Natural killer cell (primary cell): ENCODE measurements around the gene SMARCB1. TPM values are rescaled to one million over a fixed set of nuclear protein-coding genes. Genes with fewer than 3 reads are reported as not detected.

ENCODE experiments used
- ATAC-seq, 3 donors: fragments of 150-1000 bp in 2 of 3; fragments of 200-7000 bp in 1 of 3; cut with Tn5 transposase; 1 replicate in 1 of 3; 2 replicates in 2 of 3; pipeline ENCODE4 v1.10.0; 2021; ENCODE audit warnings: mild to moderate bottlenecking in 2 of 3, moderate library complexity in 2 of 3
- DNase-seq, 2 donors: peaks; one replicate each; pipeline versions ENCODE4 v3.0.0 to v3.0.0-alpha.2; 2013 to 2021; ENCODE audit warnings: mixed read lengths in 1 of 2
- H3K27ac ChIP-seq: one replicate; pipeline ENCODE4 v1.5.1; 2013; ENCODE audit warnings: mild to moderate bottlenecking, low read length
- H3K27me3 ChIP-seq: one replicate; pipeline ENCODE4 v1.6.1; 2013; ENCODE audit warnings: low read length; ENCODE audit not compliant: control insufficient read depth, insufficient read depth
- H3K36me3 ChIP-seq: one replicate; pipeline ENCODE4 v1.6.1; 2013; ENCODE audit warnings: low read length; ENCODE audit not compliant: control insufficient read depth, insufficient read depth
- H3K4me1 ChIP-seq: one replicate; pipeline ENCODE4 v1.6.1; 2013; ENCODE audit warnings: low read length; ENCODE audit not compliant: control insufficient read depth, insufficient read depth
- H3K4me3 ChIP-seq: one replicate; pipeline ENCODE4 v1.5.1; 2013; ENCODE audit warnings: low read length
- H3K9me3 ChIP-seq: one replicate; pipeline ENCODE4 v1.6.1; 2013; ENCODE audit warnings: low read length; ENCODE audit not compliant: control insufficient read depth, insufficient read depth
- H3K27ac Mint-ChIP-seq, 2 donors: one replicate each; pipeline ENCODE4 v1.8.0; 2022; ENCODE audit warnings: mild to moderate bottlenecking in 2 of 2, mixed read lengths in 2 of 2, moderate library complexity in 1 of 2
- H3K27me3 Mint-ChIP-seq, 2 donors: one replicate each; pipeline ENCODE4 v1.8.0; 2022; ENCODE audit warnings: low read depth in 2 of 2, mixed read lengths in 2 of 2
- H3K36me3 Mint-ChIP-seq: one replicate; pipeline ENCODE4 v1.8.0; 2022; ENCODE audit warnings: mixed read lengths
- H3K4me1 Mint-ChIP-seq, 2 donors: one replicate each; pipeline ENCODE4 v1.8.0; 2022; ENCODE audit warnings: mixed read lengths in 2 of 2
- H3K4me3 Mint-ChIP-seq: one replicate; pipeline ENCODE4 v1.8.0; 2022; ENCODE audit warnings: mild to moderate bottlenecking, moderate library complexity, mixed read lengths
- H3K9me3 Mint-ChIP-seq, 2 donors: one replicate each; pipeline ENCODE4 v1.8.0; 2022; ENCODE audit warnings: mixed read lengths in 2 of 2
- CTCF ChIP-seq: fragments of 200-600 bp; IDR thresholded peaks from one replicate; pipeline ENCODE4 v1.8.0; 2022; ENCODE audit warnings: antibody characterized with exemption
- WGBS: methylation state at CpG from one replicate; pipeline ENCODE4 v1.1.7; 2013; ENCODE audit warnings: missing lambda C conversion rate; ENCODE audit not compliant: insufficient coverage; 5-methylcytosine and 5-hydroxymethylcytosine counted together
- intact Hi-C: fragments of 100-400 bp; cut with micrococcal nuclease; formaldehyde crosslinking; loops from one replicate; pipeline ENCODE4 v1.14.2; 2022
- total RNA-seq, 4 donors: library from RNA; stranded (reverse); fragments of 120-200 nt in 1 of 4; gene quantifications; one replicate each; pipeline versions ENCODE4 v1.2.3 to v1.2.4, GENCODE V29; 2013 to 2022

SMARCB1 gene
- total RNA-seq, 3 donors from 2014 or later (not counting 1 experiment from before 2014, with no cell fraction given) = 56.3 to 76.9 (median 69.8) TPM

GRCh38 chr22:23779083-23779482 is 7.7 kb upstream of the SMARCB1 start:
- ATAC-seq (no peak), DNase-seq (no peak)
- no peak for TF ChIP-seq CTCF
- no peaks in the 10 kb centered on the region for H3K36me3 Mint-ChIP-seq
- no peak overlapping the region for H3K4me3 Mint-ChIP-seq
- H3K4me1 ChIP-seq = peaks cover 10% of the 10 kb centered on the region
- no peak overlapping the region for H3K27ac ChIP-seq
- H3K36me3 ChIP-seq = no peaks in the 10 kb centered on the region
- H3K27ac Mint-ChIP-seq = no peak overlapping the region
- H3K9me3 Mint-ChIP-seq = no peaks in the 10 kb centered on the region
- no peaks in the 10 kb centered on the region for H3K9me3 ChIP-seq
- intact Hi-C loops = no loop called here
- no peaks in the 10 kb centered on the region for H3K27me3 Mint-ChIP-seq
- peaks cover under 1 to 1% of the 10 kb centered on the region in 2 donors for H3K4me1 Mint-ChIP-seq
- WGBS = 92% methylated on average over 16 of the region's 16 CpGs
- no peaks in the 10 kb centered on the region for H3K27me3 ChIP-seq
- no peak overlapping the region for H3K4me3 ChIP-seq

GRCh38 chr22:23779731-23780130 is 7.0 kb upstream of the SMARCB1 start:
- WGBS = 91% methylated on average over 5 of the region's 5 CpGs
- intact Hi-C loops = no loop called here
- no peaks in the 10 kb centered on the region for H3K36me3 Mint-ChIP-seq
- Histone ChIP-seq H3K27ac (no peak overlapping the region), H3K36me3 (no peaks in the 10 kb centered on the region), H3K27me3 (no peaks in the 10 kb centered on the region), H3K4me3 (no peak overlapping the region), H3K9me3 (no peaks in the 10 kb centered on the region), H3K4me1 (peaks cover 17% of the 10 kb centered on the region)
- no peaks in the 10 kb centered on the region for H3K27me3 Mint-ChIP-seq
- no peak overlapping the region for H3K27ac Mint-ChIP-seq
- no peak overlapping the region for H3K4me3 Mint-ChIP-seq
- no peak for ATAC-seq
- H3K9me3 Mint-ChIP-seq = no peaks in the 10 kb centered on the region
- H3K4me1 Mint-ChIP-seq = peaks cover 6 to 7% of the 10 kb centered on the region in 2 donors
- TF ChIP-seq CTCF = no peak
- no peak for DNase-seq

GRCh38 chr22:23780146-23780748 is 6.5 kb upstream of the SMARCB1 start:
- H3K27ac ChIP-seq = no peak overlapping the region
- peaks cover 6 to 7% of the 10 kb centered on the region in 2 donors for H3K4me1 Mint-ChIP-seq
- intact Hi-C loops = no loop called here
- 92% methylated on average over 20 of the region's 20 CpGs for WGBS
- ATAC-seq (no peak), DNase-seq (no peak)
- H3K27ac Mint-ChIP-seq = no peak overlapping the region
- peaks cover 17% of the 10 kb centered on the region for H3K4me1 ChIP-seq
- TF ChIP-seq CTCF = no peak
- no peak overlapping the region for H3K4me3 ChIP-seq
- no peaks in the 10 kb centered on the region for H3K36me3 Mint-ChIP-seq
- no peaks in the 10 kb centered on the region for H3K9me3 ChIP-seq
- no peaks in the 10 kb centered on the region for H3K36me3 ChIP-seq
- H3K4me3 Mint-ChIP-seq = no peak overlapping the region
- no peaks in the 10 kb centered on the region for H3K9me3 Mint-ChIP-seq
- H3K27me3 ChIP-seq = no peaks in the 10 kb centered on the region
- H3K27me3 Mint-ChIP-seq = no peaks in the 10 kb centered on the region

GRCh38 chr22:23781065-23781464 is 5.7 kb upstream of the SMARCB1 start:
- no peak for DNase-seq
- Mint-ChIP-seq H3K9me3 (no peaks in the 10 kb centered on the region), H3K27me3 (no peaks in the 10 kb centered on the region), H3K27ac (no peak overlapping the region), H3K36me3 (no peaks in the 10 kb centered on the region), H3K4me1 (peaks cover 6 to 7% of the 10 kb centered on the region in 2 donors), H3K4me3 (no peak overlapping the region)
- H3K9me3 ChIP-seq = no peaks in the 10 kb centered on the region
- H3K4me3 ChIP-seq = no peak overlapping the region
- H3K4me1 ChIP-seq = peaks cover 18% of the 10 kb centered on the region
- H3K27me3 ChIP-seq = no peaks in the 10 kb centered on the region
- no peak for ATAC-seq
- no peak for TF ChIP-seq CTCF
- intact Hi-C loops = no loop called here
- 91% methylated on average over 15 of the region's 15 CpGs for WGBS
- H3K36me3 ChIP-seq = no peaks in the 10 kb centered on the region
- no peak overlapping the region for H3K27ac ChIP-seq
